IPS-20b (cell line): ENCODE measurements around the gene ARMC5.
A peak's percentile ranks its signal among the peaks of the same experiment; 100 is the strongest.
"Not testable (repeated sequence)": the region's sequence is repeated elsewhere in the genome, so short reads cannot be mapped to it uniquely, and the experiment has no call there.

Experiments
- H3K27ac ChIP-seq: one replicate; pipeline ENCODE4 v1.5.1; 2013; ENCODE audit warnings: low read length
- H3K27me3 ChIP-seq: 2 replicates; pipeline ENCODE4 v1.6.1; 2013; ENCODE audit warnings: mild to moderate bottlenecking, low read length, inconsistent platforms; ENCODE audit not compliant: insufficient read depth
- H3K36me3 ChIP-seq: 2 replicates; pipeline ENCODE4 v1.6.1; 2013; ENCODE audit warnings: low read depth, mild to moderate bottlenecking, inconsistent platforms, low read length, moderate library complexity; ENCODE audit not compliant: insufficient read depth
- H3K4me1 ChIP-seq: 2 replicates; pipeline ENCODE4 v1.6.1; 2013; ENCODE audit warnings: mild to moderate bottlenecking, control low read depth, inconsistent platforms, low read length, moderate library complexity; ENCODE audit not compliant: insufficient read depth
- H3K4me3 ChIP-seq: 2 replicates; pipeline ENCODE4 v1.5.1; 2013; ENCODE audit warnings: mild to moderate bottlenecking, low read length, inconsistent platforms
- H3K9ac ChIP-seq: 2 replicates; pipeline ENCODE4 v1.6.1; 2013; ENCODE audit warnings: low read depth, mild to moderate bottlenecking, inconsistent platforms, low read length, moderate library complexity
- H3K9me3 ChIP-seq: 2 replicates; pipeline ENCODE4 v1.6.1; 2013; ENCODE audit warnings: mild to moderate bottlenecking, low read depth, low read length, inconsistent platforms; ENCODE audit not compliant: insufficient read depth

Gene ARMC5

GRCh38 chr16:31436221-31437045 lies 22.9 kb upstream of the ARMC5 start:
- H3K27me3 ChIP-seq = no peaks in the 10 kb centered on the region
- no peaks in the 10 kb centered on the region for H3K4me1 ChIP-seq
- no peak overlapping the region for H3K4me3 ChIP-seq
- H3K27ac ChIP-seq = no peak overlapping the region
- H3K9ac ChIP-seq = no peak overlapping the region
- no peaks in the 10 kb centered on the region for H3K9me3 ChIP-seq
- no peaks in the 10 kb centered on the region for H3K36me3 ChIP-seq

- H3K4me3 ChIP-seq = no peak overlapping the region
- no peak overlapping the region for H3K9ac ChIP-seq
- no peaks in the 10 kb centered on the region for H3K36me3 ChIP-seq
- no peak overlapping the region for H3K27ac ChIP-seq
- H3K9me3 ChIP-seq = no peaks in the 10 kb centered on the region
- H3K27me3 ChIP-seq = no peaks in the 10 kb centered on the region
- no peaks in the 10 kb centered on the region for H3K4me1 ChIP-seq
Observed at GRCh38 chr16:31438414-31438813, 20.9 kb upstream of the ARMC5 start.

GRCh38 chr16:31439023-31439422 lies 20.3 kb upstream of the ARMC5 start:
- H3K4me1 ChIP-seq, H3K9ac ChIP-seq, H3K27ac ChIP-seq, H3K9me3 ChIP-seq, H3K27me3 ChIP-seq, H3K36me3 ChIP-seq, H3K4me3 ChIP-seq: not testable (repeated sequence)

GRCh38 chr16:31439519-31439918 lies 19.8 kb upstream of the ARMC5 start:
- H3K4me1 ChIP-seq = no peaks in the 10 kb centered on the region
- no peaks in the 10 kb centered on the region for H3K36me3 ChIP-seq
- H3K27me3 ChIP-seq = no peaks in the 10 kb centered on the region
- H3K9ac ChIP-seq = no peak overlapping the region
- no peaks in the 10 kb centered on the region for H3K9me3 ChIP-seq
- H3K4me3 ChIP-seq = no peak overlapping the region
- H3K27ac ChIP-seq = no peak overlapping the region

GRCh38 chr16:31440516-31441184 lies 18.7 kb upstream of the ARMC5 start:
- no peak overlapping the region for H3K27ac ChIP-seq
- no peak overlapping the region for H3K4me3 ChIP-seq
- no peak overlapping the region for H3K9ac ChIP-seq
- no peaks in the 10 kb centered on the region for H3K36me3 ChIP-seq
- H3K4me1 ChIP-seq = no peaks in the 10 kb centered on the region
- no peaks in the 10 kb centered on the region for H3K9me3 ChIP-seq
- no peaks in the 10 kb centered on the region for H3K27me3 ChIP-seq

GRCh38 chr16:31441956-31442355 lies 17.3 kb upstream of the ARMC5 start:
- H3K4me3 ChIP-seq = no peak overlapping the region
- no peaks in the 10 kb centered on the region for H3K9me3 ChIP-seq
- no peak overlapping the region for H3K9ac ChIP-seq
- H3K4me1 ChIP-seq = no peaks in the 10 kb centered on the region
- no peaks in the 10 kb centered on the region for H3K36me3 ChIP-seq
- H3K27me3 ChIP-seq = no peaks in the 10 kb centered on the region
- H3K27ac ChIP-seq = no peak overlapping the region

- not testable (repeated sequence) for H3K27ac ChIP-seq, H3K4me3 ChIP-seq, H3K4me1 ChIP-seq, H3K27me3 ChIP-seq, H3K9ac ChIP-seq, H3K36me3 ChIP-seq, H3K9me3 ChIP-seq
Observed at GRCh38 chr16:31445931-31446330, 13.4 kb upstream of the ARMC5 start.

- Histone ChIP-seq H3K9ac (no peak overlapping the region), H3K36me3 (no peaks in the 10 kb centered on the region), H3K27ac (no peak overlapping the region), H3K27me3 (no peaks in the 10 kb centered on the region), H3K4me1 (peaks cover 21% of the 10 kb centered on the region), H3K4me3 (no peak overlapping the region), H3K9me3 (no peaks in the 10 kb centered on the region)
Observed at GRCh38 chr16:31451201-31451600, 8.1 kb upstream of the ARMC5 start.

- no peaks in the 10 kb centered on the region for H3K27me3 ChIP-seq
- H3K36me3 ChIP-seq = no peaks in the 10 kb centered on the region
- no peaks in the 10 kb centered on the region for H3K9me3 ChIP-seq
- H3K27ac ChIP-seq = no peak overlapping the region
- H3K4me1 ChIP-seq = peaks cover 21% of the 10 kb centered on the region
- no peak overlapping the region for H3K9ac ChIP-seq
- H3K4me3 ChIP-seq = no peak overlapping the region
Observed at GRCh38 chr16:31451681-31452351, 7.5 kb upstream of the ARMC5 start.

- H3K4me1 ChIP-seq = peaks cover 24% of the 10 kb centered on the region
- no peak overlapping the region for H3K9ac ChIP-seq
Observed at GRCh38 chr16:31452631-31453106, 6.6 kb upstream of the ARMC5 start.

GRCh38 chr16:31453255-31454204 lies 5.8 kb upstream of the ARMC5 start:
- H3K27ac ChIP-seq = no peak overlapping the region
- no peaks in the 10 kb centered on the region for H3K36me3 ChIP-seq
- H3K27me3 ChIP-seq = no peaks in the 10 kb centered on the region
- H3K9ac ChIP-seq = peak overlapping the region; percentile 6; the same call in 1 of the 2 replicates
- no peak overlapping the region for H3K4me3 ChIP-seq
- no peaks in the 10 kb centered on the region for H3K9me3 ChIP-seq
- H3K4me1 ChIP-seq = peaks cover 24% of the 10 kb centered on the region

More at GRCh38 chr16:31452631-31453106, 6.6 kb upstream of the ARMC5 start:
- no peaks in the 10 kb centered on the region for H3K27me3 ChIP-seq
- no peak overlapping the region for H3K4me3 ChIP-seq
- no peaks in the 10 kb centered on the region for H3K9me3 ChIP-seq
- no peaks in the 10 kb centered on the region for H3K36me3 ChIP-seq
- no peak overlapping the region for H3K27ac ChIP-seq
